NOMO-1 treated with dmso at 0.1 percent for 144 hours (cell line): Measurements from ENCODE around the gene BEND5.
A peak's percentile ranks its signal among the peaks of the same experiment; 100 is the strongest.

ENCODE experiments used
- DNase-seq: peaks from one replicate; lab custom pipeline; 2025; ENCODE audit not compliant: unreplicated experiment; lab: John Stamatoyannopoulos, UW

The BEND5 gene

GRCh38 chr1:48767975-48768510 is 8.6 kb downstream of the BEND5 start:
- DNase-seq = peak; percentile 18

DNA sequence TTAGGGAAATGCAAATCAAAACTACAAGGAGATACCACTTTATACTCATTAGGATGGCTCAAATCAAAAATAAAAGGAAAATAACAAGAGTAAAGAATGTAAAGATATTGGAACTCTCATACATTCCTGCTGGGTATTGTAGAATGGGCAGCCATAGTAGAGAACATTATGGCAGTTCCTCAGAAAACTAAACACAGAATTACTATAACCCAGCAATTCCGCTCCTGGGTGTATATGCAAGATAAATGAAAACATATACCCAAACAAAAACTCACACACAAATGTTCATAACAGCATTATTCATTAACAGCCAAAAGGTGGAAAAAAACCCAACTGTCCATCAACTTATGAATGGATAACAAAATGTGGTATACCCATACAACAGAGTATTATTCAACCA is 11.4 kb downstream of the BEND5 start:
- no peak for DNase-seq

DNA sequence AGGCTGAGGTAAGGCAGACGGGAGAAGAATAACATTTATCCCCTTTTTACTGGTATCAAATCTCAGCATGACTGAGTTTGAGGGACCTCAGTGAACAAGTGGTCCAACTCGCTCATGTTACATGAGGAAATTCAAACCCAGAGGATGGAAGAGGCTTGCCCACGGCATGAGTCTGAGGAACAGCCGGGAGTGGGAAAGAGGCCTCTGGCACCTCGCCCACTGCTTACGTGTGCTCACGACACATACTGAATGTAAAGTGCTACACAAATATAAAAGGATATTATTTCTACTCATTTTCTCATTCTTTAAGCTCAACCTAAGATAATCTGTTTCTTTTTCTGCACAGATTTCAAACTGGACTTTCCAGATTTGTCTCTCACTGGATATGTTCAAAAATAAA is 14.7 kb downstream of the BEND5 start:
- DNase-seq = no peak

- DNase-seq = no peak
These were observed 15.3 kb downstream of the BEND5 start for GRCh38 chr1:48761411-48761810.

GRCh38 chr1:48760857-48761256 is 15.8 kb downstream of the BEND5 start:
- no peak for DNase-seq

- DNase-seq = no peak
These were observed 17.7 kb downstream of the BEND5 start for GRCh38 chr1:48758976-48759375.

GRCh38 chr1:48757363-48757762 is 19.3 kb downstream of the BEND5 start:
- no peak for DNase-seq

DNA sequence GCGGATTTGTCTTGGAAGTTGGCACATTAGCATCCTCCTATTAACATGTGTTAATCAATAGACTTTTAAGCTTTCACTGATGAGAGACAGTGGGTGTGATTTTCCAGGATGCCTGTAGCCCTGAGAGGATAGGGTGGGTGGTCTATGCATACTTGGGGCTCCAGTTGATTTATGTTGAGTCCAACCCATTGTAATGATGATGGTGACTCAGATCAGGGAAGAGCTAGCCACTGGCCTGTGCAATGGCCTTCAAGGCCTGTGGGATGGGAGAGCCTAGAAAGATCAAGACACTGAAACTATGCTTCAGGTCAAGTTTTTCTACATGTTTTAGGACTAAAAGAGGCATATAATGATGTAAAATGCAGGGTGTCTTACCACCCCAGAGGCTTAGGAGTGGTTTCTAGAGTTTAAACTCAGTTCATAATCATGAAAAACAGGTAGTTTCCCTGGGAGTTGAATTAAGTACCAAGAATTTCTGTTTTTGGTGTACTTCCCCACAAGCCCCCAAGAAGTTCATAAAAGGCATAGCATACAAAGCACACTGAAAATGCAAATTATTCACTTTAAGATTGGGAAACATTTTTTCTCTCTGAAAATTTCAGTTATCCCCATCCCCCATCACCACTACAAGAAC is 19.9 kb downstream of the BEND5 start:
- DNase-seq = no peak

DNA sequence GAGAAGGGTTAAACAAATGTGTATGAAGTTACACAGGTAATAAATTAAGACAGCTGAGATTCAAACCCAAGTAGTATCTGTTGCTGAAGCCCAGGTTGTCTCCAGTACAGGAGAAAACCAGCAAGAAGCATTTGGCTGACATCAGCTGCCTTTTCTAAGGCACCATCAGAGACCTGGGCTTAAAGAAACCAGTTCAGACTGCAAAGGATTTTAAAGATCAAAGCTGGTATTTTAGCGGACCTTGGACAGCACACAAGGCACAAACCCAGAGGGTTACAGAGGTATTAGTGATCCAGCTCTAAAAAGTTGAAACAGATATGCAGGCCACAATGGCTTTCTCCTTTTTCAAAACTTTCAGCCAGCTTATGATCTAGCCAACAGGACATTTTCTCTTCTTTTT is 23.4 kb downstream of the BEND5 start:
- no peak for DNase-seq

GRCh38 chr1:48750109-48750508 is 26.6 kb downstream of the BEND5 start:
- peak; percentile 88 for DNase-seq

- DNase-seq = no peak
These were observed 27.6 kb downstream of the BEND5 start for GRCh38 chr1:48749068-48749467.

GRCh38 chr1:48746906-48747305 is 29.8 kb downstream of the BEND5 start:
- DNase-seq = no peak

DNA sequence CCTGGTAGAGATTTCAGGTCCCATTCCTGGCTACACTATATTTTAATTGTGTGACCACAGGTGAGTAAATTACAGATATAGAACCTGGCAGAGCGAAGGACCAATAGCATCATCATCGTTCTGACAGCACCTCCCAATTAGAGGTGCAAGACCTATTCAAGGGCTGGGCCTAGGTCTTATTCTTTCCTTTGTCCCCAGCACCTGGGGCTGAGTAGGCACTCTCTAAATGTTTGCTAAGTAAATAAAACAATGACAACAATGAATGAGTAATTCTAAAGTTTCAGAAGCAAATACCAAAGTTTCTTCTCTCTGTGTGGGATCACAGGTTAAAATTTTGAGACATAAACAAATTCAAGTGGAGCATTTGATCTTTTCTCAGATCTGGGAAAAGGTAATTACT is 32.7 kb downstream of the BEND5 start:
- DNase-seq = no peak

GRCh38 chr1:48743480-48743879 is 33.2 kb downstream of the BEND5 start:
- no peak for DNase-seq

DNA sequence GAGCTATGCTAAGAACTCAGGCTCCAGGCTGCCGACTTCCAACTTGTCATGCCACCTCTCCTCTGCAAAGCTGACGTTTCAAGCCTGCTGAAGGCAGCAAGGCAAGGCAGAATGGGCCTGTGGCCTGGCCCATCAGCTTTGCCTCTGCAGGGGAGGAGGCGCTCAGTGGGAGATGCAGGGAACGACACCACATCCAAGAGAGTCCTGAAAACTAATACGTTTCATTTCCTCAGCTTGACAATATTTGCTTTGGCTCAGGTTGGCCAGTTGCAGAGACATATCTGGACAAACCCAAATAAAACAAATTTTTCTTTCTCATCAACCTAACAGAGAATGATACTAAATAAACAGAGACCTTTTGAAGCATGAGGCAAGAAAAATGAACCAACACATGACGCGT is 35.3 kb downstream of the BEND5 start:
- DNase-seq = no peak

GRCh38 chr1:48740621-48741020 is 36.1 kb downstream of the BEND5 start:
- DNase-seq = no peak

GRCh38 chr1:48739091-48739490 is 37.6 kb downstream of the BEND5 start:
- no peak for DNase-seq

DNA sequence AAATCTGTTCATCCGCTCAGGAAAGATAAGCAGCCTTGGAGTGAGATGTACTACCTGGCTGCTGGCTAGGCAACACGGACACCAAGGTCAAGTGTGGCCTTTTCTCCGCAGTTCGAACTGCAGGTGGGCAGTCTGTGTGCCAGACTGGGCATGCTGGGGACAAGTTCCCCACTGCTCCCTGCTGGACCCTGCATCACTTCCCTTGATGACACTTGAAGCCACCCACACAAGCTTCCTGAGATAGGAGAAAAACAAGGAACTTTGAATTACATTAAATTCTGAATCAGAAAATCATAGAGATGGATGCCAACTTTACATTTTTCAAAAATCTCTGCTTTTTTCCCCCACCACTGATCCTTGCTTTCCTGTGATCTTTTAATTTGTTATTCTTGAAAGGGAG is 38.3 kb downstream of the BEND5 start:
- DNase-seq = no peak

- no peak for DNase-seq
These were observed 40.9 kb downstream of the BEND5 start for GRCh38 chr1:48735796-48736195.

- no peak for DNase-seq
These were observed 46.4 kb downstream of the BEND5 start for GRCh38 chr1:48730164-48730910.

DNA sequence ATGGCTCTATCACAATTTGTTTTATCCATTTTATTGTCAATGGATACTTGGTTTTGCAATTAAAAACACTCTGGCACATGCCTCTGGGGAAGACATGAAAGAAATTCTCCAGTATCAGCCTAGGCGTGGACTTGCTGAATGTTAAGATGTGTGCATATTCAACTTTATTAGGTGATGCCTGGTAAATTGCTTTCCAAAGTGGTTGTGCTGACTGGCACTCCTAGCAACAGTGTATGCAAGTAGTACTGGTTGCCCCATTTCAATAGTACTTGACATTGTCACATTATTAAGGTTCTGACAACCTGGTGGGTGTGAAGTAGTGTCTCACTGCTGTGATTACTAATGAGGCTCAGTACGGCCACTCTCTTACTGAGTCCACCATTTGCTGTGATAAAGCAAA is 48.1 kb downstream of the BEND5 start:
- no peak for DNase-seq

DNA sequence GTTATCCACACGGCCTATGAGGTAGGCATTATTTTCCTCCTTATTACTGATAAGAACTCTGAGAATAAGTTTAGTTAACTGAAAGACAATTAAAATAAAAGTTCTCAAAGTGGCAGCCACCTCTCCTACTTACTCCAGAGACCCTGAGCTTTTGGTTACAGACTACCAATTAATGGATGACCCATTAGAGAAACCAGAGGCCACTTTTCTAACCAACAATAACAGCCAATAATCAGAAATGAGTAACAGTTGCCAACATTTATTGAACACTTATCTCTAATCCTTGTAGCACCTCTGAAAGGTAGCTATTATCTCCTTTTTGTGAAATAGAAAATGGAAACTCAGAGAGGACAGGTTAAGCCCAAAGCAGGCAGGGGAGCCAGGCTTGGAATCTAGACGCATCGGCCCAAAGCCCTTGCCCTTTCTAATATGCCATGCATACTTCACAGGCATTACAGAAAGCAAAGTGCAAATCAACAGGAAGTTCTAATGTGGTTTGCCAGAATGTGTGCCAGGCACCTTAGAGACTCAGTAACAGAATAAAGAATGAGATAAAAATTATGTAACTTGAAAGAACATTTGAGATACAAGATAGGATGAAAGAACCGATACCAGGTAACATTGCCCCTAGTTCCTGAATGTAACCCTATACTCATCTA is 50.0 kb downstream of the BEND5 start:
- DNase-seq = no peak
